Skeletal muscle tissue (tissue), 4 donors: ENCODE data around the gene TCIRG1. TPM values are rescaled to one million over a fixed set of nuclear protein-coding genes. Genes with fewer than 3 reads are reported as not detected.

Source experiments
- H3K27ac ChIP-seq: one replicate; pipeline ENCODE4 v1.7.0; 2013; ENCODE audit warnings: mild to moderate bottlenecking, low read depth, low read length, inconsistent platforms
- H3K27me3 ChIP-seq, 3 donors: one replicate each; pipeline ENCODE4 v1.7.0; 2013; ENCODE audit warnings: low read length in 3 of 3; ENCODE audit not compliant: control insufficient read depth in 3 of 3, insufficient read depth in 3 of 3
- H3K36me3 ChIP-seq, 3 donors: one replicate each; pipeline ENCODE4 v1.7.0; 2013; ENCODE audit warnings: low read length in 3 of 3; ENCODE audit not compliant: control insufficient read depth in 3 of 3, insufficient read depth in 3 of 3
- H3K4me1 ChIP-seq, 3 donors: one replicate each; pipeline ENCODE4 v1.7.0; 2013; ENCODE audit warnings: low read length in 3 of 3, mild to moderate bottlenecking in 3 of 3; ENCODE audit not compliant: control insufficient read depth in 3 of 3, insufficient read depth in 3 of 3
- H3K4me3 ChIP-seq, 3 donors: one replicate each; pipeline ENCODE4 v1.7.0; 2013; ENCODE audit warnings: low read length in 3 of 3
- H3K9ac ChIP-seq, 3 donors: one replicate each; pipeline ENCODE4 v1.7.0; 2013; ENCODE audit warnings: low read length in 3 of 3, mild to moderate bottlenecking in 3 of 3, moderate library complexity in 2 of 3, low read depth in 1 of 3
- H3K9me3 ChIP-seq, 3 donors: one replicate each; pipeline ENCODE4 v1.7.0; 2013; ENCODE audit warnings: low read length in 3 of 3; ENCODE audit not compliant: control insufficient read depth in 3 of 3
- total RNA-seq: library from RNA; depleted of rRNA; stranded (reverse); fragments of >200 nt; gene quantifications from one replicate; pipeline ENCODE4 v1.2.3, GENCODE V29; 2014
- donor health status: Osteomylitis.

Gene TCIRG1
- total RNA-seq, 1 donor from 2014 or later: 18.3 TPM

DNA sequence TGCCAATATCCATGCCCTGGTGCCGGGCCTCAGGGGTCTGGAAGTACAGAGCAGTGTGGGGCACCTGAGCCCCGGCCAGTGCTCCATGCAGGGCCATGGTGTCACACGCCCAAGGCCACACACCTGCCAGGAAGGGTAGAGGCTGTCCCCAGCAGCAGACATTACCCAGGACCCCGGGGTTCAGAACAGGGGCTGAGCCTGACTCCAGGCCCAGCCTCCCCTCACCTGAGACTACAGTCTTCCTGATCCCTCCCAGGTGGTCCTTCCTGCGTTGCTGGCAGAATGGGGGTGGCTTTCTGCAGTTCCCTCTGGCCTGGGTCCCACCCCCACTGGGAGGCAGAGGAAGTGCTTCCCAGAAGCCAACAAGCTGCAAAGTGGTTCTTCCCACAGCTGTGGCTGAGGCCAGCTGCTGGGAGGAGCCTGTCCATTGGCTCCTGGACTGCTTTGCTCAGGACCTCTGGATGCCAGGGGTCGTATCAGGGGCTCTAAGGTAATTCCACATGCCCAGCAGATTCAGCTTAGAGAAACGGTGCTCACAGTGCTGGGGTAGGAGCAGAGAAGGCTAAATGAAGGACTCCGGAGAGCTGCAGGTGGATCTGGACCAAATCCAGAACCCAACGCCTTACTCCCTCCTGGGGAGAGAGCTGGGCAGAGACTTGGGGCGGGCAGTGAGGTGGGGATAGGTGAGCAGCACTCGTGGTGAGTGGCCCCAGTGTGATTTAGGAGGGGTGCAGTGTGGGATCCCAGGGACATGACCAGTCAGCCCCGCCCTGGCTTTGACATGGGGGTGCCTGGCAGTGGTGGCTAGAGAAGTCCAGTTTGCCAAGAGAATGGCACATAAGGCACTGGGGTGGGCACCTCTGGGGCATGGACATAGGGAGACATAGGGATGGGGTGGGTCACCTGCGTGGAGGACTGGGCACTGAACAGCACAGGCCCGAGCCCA is 12.6 kb downstream of the TCIRG1 start:
- Histone ChIP-seq H3K27ac (no peak overlapping the region), H3K36me3 (peaks cover 8 to 13% (median 12%) of the 10 kb centered on the region in 3 donors)

GRCh38 chr11:68052137-68052873 is 13.5 kb downstream of the TCIRG1 start:
- Histone ChIP-seq H3K27ac (no peak overlapping the region), H3K4me1 (no peaks in the 10 kb centered on the region), H3K9me3 (no peaks in the 10 kb centered on the region), H3K36me3 (peaks cover 8 to 13% (median 12%) of the 10 kb centered on the region in 3 donors), H3K27me3 (no peaks in the 10 kb centered on the region), H3K9ac (no peak overlapping the region), H3K4me3 (no peak overlapping the region)

More for the DNA sequence above, 12.6 kb downstream of the TCIRG1 start:
- Histone ChIP-seq H3K9ac (no peak overlapping the region), H3K4me3 (no peak overlapping the region), H3K9me3 (no peaks in the 10 kb centered on the region), H3K4me1 (no peaks in the 10 kb centered on the region), H3K27me3 (no peaks in the 10 kb centered on the region)

DNA sequence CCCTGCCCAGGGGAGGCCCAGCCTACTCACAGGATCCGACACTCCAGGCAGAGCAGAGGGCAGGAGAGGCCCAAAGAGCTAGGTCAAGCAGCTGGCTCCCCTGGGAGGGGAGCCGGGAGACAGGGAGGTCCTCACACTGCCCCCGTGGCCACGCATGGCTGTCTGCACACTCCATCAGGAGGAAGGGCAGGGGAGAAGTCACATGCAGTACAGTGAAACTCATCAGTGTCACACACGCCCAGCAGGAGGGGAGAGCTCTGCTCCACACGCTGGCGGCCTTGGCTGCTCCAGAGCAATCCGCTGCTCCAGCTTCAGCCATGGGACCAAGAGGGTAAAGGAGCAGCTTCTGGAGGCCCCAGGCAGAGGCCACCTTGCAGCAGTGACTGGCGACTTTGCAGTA is 14.3 kb downstream of the TCIRG1 start:
- peaks cover 8 to 11% (median 10%) of the 10 kb centered on the region in 3 donors for H3K36me3 ChIP-seq
- H3K9ac ChIP-seq: no peak overlapping the region

DNA sequence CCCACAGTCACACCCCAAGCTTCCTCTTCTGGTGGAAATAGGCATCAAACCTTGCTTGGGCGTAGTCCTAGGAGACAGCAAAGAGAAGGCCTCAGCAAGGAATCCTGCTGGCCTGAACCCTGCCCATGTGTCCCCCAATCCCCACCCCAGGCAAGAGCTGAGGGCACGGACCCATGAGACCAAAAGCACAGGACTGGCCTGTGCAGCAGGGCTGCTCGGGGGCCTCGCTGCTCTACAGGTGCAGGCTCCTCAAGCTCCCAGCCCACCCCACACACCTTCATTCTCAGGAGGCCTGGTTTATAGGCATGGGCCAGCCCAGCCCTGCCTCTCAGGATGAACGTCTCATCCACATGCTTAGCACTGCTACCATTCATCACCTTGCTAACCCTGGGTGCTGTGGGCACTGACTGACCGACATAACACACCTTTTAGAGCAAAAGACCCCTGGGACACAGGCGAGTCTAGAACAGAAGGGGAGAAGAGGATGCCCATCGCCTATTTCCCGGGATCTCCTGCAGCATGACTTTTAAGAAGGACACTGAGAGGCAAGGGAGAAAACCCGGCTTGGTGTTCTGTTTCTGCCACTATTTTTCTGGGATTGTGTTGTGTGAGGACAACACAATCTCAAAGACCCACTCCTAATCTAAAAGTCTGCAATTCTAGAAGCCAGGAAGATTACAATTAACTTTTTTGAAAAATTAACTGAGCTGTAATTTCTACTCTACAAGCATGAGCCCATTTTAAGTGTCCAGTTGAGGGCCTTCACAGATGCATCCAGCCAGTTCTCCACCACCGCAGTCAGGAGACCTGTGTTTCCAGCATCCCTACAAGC is 15.4 kb downstream of the TCIRG1 start:
- no peak overlapping the region for H3K9ac ChIP-seq
- no peaks in the 10 kb centered on the region for H3K27me3 ChIP-seq
- no peaks in the 10 kb centered on the region for H3K9me3 ChIP-seq
- no peaks in the 10 kb centered on the region for H3K4me1 ChIP-seq
- no peak overlapping the region for H3K4me3 ChIP-seq
- H3K27ac ChIP-seq: no peak overlapping the region
- peaks cover 9 to 11% (median 10%) of the 10 kb centered on the region in 3 donors for H3K36me3 ChIP-seq

More for the DNA sequence above, 14.3 kb downstream of the TCIRG1 start:
- H3K27me3 ChIP-seq: no peaks in the 10 kb centered on the region
- no peak overlapping the region for H3K4me3 ChIP-seq
- H3K4me1 ChIP-seq: no peaks in the 10 kb centered on the region
- H3K27ac ChIP-seq: no peak overlapping the region
- H3K9me3 ChIP-seq: no peaks in the 10 kb centered on the region

DNA sequence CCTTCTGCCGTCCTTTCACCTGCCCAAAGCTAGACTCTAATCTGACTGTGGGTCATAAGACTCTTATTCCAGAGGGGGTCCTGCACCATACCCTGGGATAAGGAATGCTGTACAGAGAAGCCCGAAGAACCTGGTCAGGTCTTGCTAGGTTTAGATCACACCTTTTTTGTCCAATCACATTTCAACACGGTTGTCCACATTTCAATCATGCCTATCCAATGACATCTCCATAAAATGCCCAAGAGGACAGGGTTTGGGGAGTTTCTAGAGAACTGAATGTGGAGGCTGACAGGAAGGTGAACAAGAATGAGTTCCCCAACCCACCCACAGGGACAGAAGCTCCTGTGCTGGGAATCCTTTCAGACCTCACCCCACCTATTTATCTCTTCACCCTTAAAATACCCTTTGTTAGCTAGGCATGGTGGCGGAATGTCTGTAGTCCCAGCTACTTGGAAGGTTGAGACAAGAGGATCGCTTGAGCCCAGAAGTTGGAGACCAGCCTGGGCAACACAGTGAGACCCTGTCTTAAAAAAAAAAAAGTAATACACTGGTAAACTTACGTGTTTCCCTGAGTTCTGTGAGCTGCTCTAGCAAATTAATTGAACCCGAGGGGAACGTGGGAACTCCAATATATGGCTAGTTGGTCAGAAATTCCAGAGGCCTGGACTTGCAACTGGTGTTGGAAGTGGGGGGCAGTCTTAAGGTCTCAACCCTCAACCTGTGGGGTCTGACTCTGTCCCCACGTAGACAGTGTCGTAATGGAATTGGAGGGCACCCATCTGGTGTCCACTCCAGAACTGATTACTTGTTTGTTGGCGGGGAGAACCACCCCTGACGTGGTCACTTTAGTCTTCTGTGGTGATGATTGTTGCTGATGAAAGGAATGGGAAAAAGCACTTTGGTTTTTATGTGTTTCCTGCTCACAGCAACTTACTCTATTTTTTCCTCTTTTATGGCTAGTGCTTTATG is 17.8 kb downstream of the TCIRG1 start:
- no peaks in the 10 kb centered on the region for H3K27me3 ChIP-seq
- H3K4me1 ChIP-seq: no peaks in the 10 kb centered on the region
- no peak overlapping the region for H3K27ac ChIP-seq
- H3K4me3 ChIP-seq: no peak overlapping the region
- peaks cover 11 to 15% (median 12%) of the 10 kb centered on the region in 3 donors for H3K36me3 ChIP-seq
- H3K9ac ChIP-seq: no peak overlapping the region
- no peaks in the 10 kb centered on the region for H3K9me3 ChIP-seq

- H3K9me3 ChIP-seq: no peaks in the 10 kb centered on the region
- no peaks in the 10 kb centered on the region for H3K4me1 ChIP-seq
- no peak overlapping the region for H3K4me3 ChIP-seq
- no peak overlapping the region for H3K27ac ChIP-seq
- no peak overlapping the region for H3K9ac ChIP-seq
- no peaks in the 10 kb centered on the region for H3K27me3 ChIP-seq
- peaks cover 16 to 22% (median 19%) of the 10 kb centered on the region in 3 donors for H3K36me3 ChIP-seq
These were observed 19.0 kb downstream of the TCIRG1 start for GRCh38 chr11:68057807-68058206.

GRCh38 chr11:68061508-68061907 is 22.7 kb downstream of the TCIRG1 start:
- no peak overlapping the region for H3K4me3 ChIP-seq
- H3K4me1 ChIP-seq: no peaks in the 10 kb centered on the region
- H3K9me3 ChIP-seq: no peaks in the 10 kb centered on the region
- H3K36me3 ChIP-seq: peaks cover 27 to 33% (median 31%) of the 10 kb centered on the region in 3 donors
- no peaks in the 10 kb centered on the region for H3K27me3 ChIP-seq
- no peak overlapping the region for H3K27ac ChIP-seq
- H3K9ac ChIP-seq: no peak overlapping the region

- no peak overlapping the region for H3K27ac ChIP-seq
- no peak overlapping the region for H3K4me3 ChIP-seq
- H3K27me3 ChIP-seq: no peaks in the 10 kb centered on the region
- H3K36me3 ChIP-seq: peaks cover 47 to 56% (median 52%) of the 10 kb centered on the region in 3 donors
- no peaks in the 10 kb centered on the region for H3K9me3 ChIP-seq
- no peak overlapping the region for H3K9ac ChIP-seq
- H3K4me1 ChIP-seq: no peaks in the 10 kb centered on the region
These were observed 26.1 kb downstream of the TCIRG1 start for GRCh38 chr11:68064926-68065325.

GRCh38 chr11:68065841-68066240 is 27.0 kb downstream of the TCIRG1 start:
- Histone ChIP-seq H3K9ac (no peak overlapping the region), H3K27me3 (no peaks in the 10 kb centered on the region), H3K4me1 (no peaks in the 10 kb centered on the region), H3K36me3 (peaks cover 54 to 65% (median 56%) of the 10 kb centered on the region in 3 donors), H3K4me3 (no peak overlapping the region), H3K27ac (no peak overlapping the region), H3K9me3 (no peaks in the 10 kb centered on the region)
